Suprapubic skin (tissue), 3 donors: ENCODE data around the gene ALX3.

ENCODE experiments used
- CTCF ChIP-seq, 2 donors: fragments of 200-600 bp in 1 of 2; fragments of 450-650 bp in 1 of 2; sonication (generic) in 1 of 2; IDR thresholded peaks; one replicate each; pipeline ENCODE4 v1.5.1; 2016 to 2019; ENCODE audit warnings: antibody characterized with exemption in 2 of 2, mild to moderate bottlenecking in 1 of 2, moderate library complexity in 1 of 2
- POLR2A ChIP-seq, 2 donors: fragments of 450-650 bp; IDR thresholded peaks; one replicate each; pipeline ENCODE4 v1.6.1; 2017; ENCODE audit warnings: antibody characterized with exemption in 2 of 2, mild to moderate bottlenecking in 2 of 2, moderate library complexity in 2 of 2

GRCh38 chr1:110092991-110093390 lies 22.5 kb upstream of the ALX3 start:
- no peak for TF ChIP-seq CTCF (IDR thresholded peaks at IDR 0.05)
- TF ChIP-seq POLR2A (IDR thresholded peaks at IDR 0.05) = no peak
